ENCODE data around the gene HGD. TPM values are rescaled to one million over a fixed set of nuclear protein-coding genes. Genes with fewer than 3 reads are reported as not detected.
"Not testable (repeated sequence)": the region's sequence is repeated elsewhere in the genome, so short reads cannot be mapped to it uniquely, and the experiment has no call there.

Gene HGD
- polyA plus RNA-seq, 4 donors = 14.4 to 71.8 (median 43.7) TPM

GRCh38 chr3:120640231-120640630 is 41.8 kb downstream of the HGD start:
- Histone ChIP-seq H3K36me3 (ENCODE audit: control insufficient read depth in 3 of 3, insufficient read depth in 2 of 3, low read depth in 1 of 3, low read length in 3 of 3) (peaks cover 0 to 9% (median 0%) of the 10 kb centered on the region in 3 donors), H3K4me1 (ENCODE audit: control insufficient read depth in 3 of 3, insufficient read depth in 2 of 3, low read depth in 1 of 3, low read length in 2 of 3) (peaks cover 0 to 2% (median 0%) of the 10 kb centered on the region in 3 donors), H3K9me3 (ENCODE audit: control insufficient read depth in 2 of 2, insufficient read depth in 1 of 2, low read depth in 1 of 2, low read length in 1 of 2) (no peaks in the 10 kb centered on the region), H3K27me3 (ENCODE audit: control insufficient read depth in 3 of 3, insufficient read depth in 3 of 3, low read length in 3 of 3) (no peaks in the 10 kb centered on the region), H3K4me3 (ENCODE audit: low read depth in 1 of 3, low read length in 3 of 3) (no peak overlapping the region), H3K27ac (ENCODE audit: low read depth in 1 of 3, low read length in 2 of 3) (no peak overlapping the region)
- FAIRE-seq (no peak), DNase-seq (no peak)
- 96 to 100% (median 96%) methylated on average over 1 of the region's 1 CpG for WGBS, 3 donors

- not testable (repeated sequence) for H3K9me3 ChIP-seq (ENCODE audit: control insufficient read depth in 2 of 2, insufficient read depth in 1 of 2, low read depth in 1 of 2, low read length in 1 of 2); H3K4me1 ChIP-seq (ENCODE audit: control insufficient read depth in 3 of 3, insufficient read depth in 2 of 3, low read depth in 1 of 3, low read length in 2 of 3); DNase-seq; H3K4me3 ChIP-seq (ENCODE audit: low read depth in 1 of 3, low read length in 3 of 3); H3K36me3 ChIP-seq (ENCODE audit: control insufficient read depth in 3 of 3, insufficient read depth in 2 of 3, low read depth in 1 of 3, low read length in 3 of 3); H3K27ac ChIP-seq (ENCODE audit: low read depth in 1 of 3, low read length in 2 of 3); H3K27me3 ChIP-seq (ENCODE audit: control insufficient read depth in 3 of 3, insufficient read depth in 3 of 3, low read length in 3 of 3); FAIRE-seq
- WGBS, 3 donors = 90 to 98% (median 94%) methylated on average over 4 of the region's 4 CpGs
Observed at GRCh38 chr3:120638820-120639219, 43.2 kb downstream of the HGD start.

GRCh38 chr3:120637851-120638559 is 44.0 kb downstream of the HGD start:
- no peaks in the 10 kb centered on the region for H3K27me3 ChIP-seq (ENCODE audit: control insufficient read depth in 3 of 3, insufficient read depth in 3 of 3, low read length in 3 of 3)
- DNase-seq (no peak), FAIRE-seq (no peak)
- no peak overlapping the region for H3K27ac ChIP-seq (ENCODE audit: low read depth in 1 of 3, low read length in 2 of 3)
- H3K4me1 ChIP-seq (ENCODE audit: control insufficient read depth in 3 of 3, insufficient read depth in 2 of 3, low read depth in 1 of 3, low read length in 2 of 3) = peaks cover 0 to 3% (median 2%) of the 10 kb centered on the region in 3 donors
- peaks cover 0 to 4% (median 0%) of the 10 kb centered on the region in 3 donors for H3K36me3 ChIP-seq (ENCODE audit: control insufficient read depth in 3 of 3, insufficient read depth in 2 of 3, low read depth in 1 of 3, low read length in 3 of 3)
- H3K4me3 ChIP-seq (ENCODE audit: low read depth in 1 of 3, low read length in 3 of 3) = no peak overlapping the region
- H3K9me3 ChIP-seq (ENCODE audit: control insufficient read depth in 2 of 2, insufficient read depth in 1 of 2, low read depth in 1 of 2, low read length in 1 of 2) = no peaks in the 10 kb centered on the region
- 80 to 85% (median 81%) methylated on average over 6 of the region's 6 CpGs for WGBS, 3 donors

GRCh38 chr3:120636795-120637401 is 45.1 kb downstream of the HGD start:
- peaks cover 0 to 4% (median 0%) of the 10 kb centered on the region in 3 donors for H3K36me3 ChIP-seq (ENCODE audit: control insufficient read depth in 3 of 3, insufficient read depth in 2 of 3, low read depth in 1 of 3, low read length in 3 of 3)
- no peaks in the 10 kb centered on the region for H3K27me3 ChIP-seq (ENCODE audit: control insufficient read depth in 3 of 3, insufficient read depth in 3 of 3, low read length in 3 of 3)
- H3K4me1 ChIP-seq (ENCODE audit: control insufficient read depth in 3 of 3, insufficient read depth in 2 of 3, low read depth in 1 of 3, low read length in 2 of 3) = peaks cover 0 to 3% (median 2%) of the 10 kb centered on the region in 3 donors
- no peak for FAIRE-seq
- H3K4me3 ChIP-seq (ENCODE audit: low read depth in 1 of 3, low read length in 3 of 3) = no peak overlapping the region
- no peak overlapping the region for H3K27ac ChIP-seq (ENCODE audit: low read depth in 1 of 3, low read length in 2 of 3)
- H3K9me3 ChIP-seq (ENCODE audit: control insufficient read depth in 2 of 2, insufficient read depth in 1 of 2, low read depth in 1 of 2, low read length in 1 of 2) = no peaks in the 10 kb centered on the region
- DNase-seq = peak; percentile 65 to 84
- WGBS, 3 donors = 28 to 41% (median 35%) methylated on average over 2 of the region's 2 CpGs

- no peak overlapping the region for H3K4me3 ChIP-seq (ENCODE audit: low read depth in 1 of 3, low read length in 3 of 3)
- peaks cover 0 to 3% (median 2%) of the 10 kb centered on the region in 3 donors for H3K4me1 ChIP-seq (ENCODE audit: control insufficient read depth in 3 of 3, insufficient read depth in 2 of 3, low read depth in 1 of 3, low read length in 2 of 3)
- peak; percentile 24 to 39 for DNase-seq
- no peaks in the 10 kb centered on the region for H3K27me3 ChIP-seq (ENCODE audit: control insufficient read depth in 3 of 3, insufficient read depth in 3 of 3, low read length in 3 of 3)
- no peak overlapping the region for H3K27ac ChIP-seq (ENCODE audit: low read depth in 1 of 3, low read length in 2 of 3)
- 0 to 6% (median 5%) methylated on average over 1 of the region's 1 CpG for WGBS, 3 donors
- H3K36me3 ChIP-seq (ENCODE audit: control insufficient read depth in 3 of 3, insufficient read depth in 2 of 3, low read depth in 1 of 3, low read length in 3 of 3) = no peaks in the 10 kb centered on the region
- FAIRE-seq = no peak
- H3K9me3 ChIP-seq (ENCODE audit: control insufficient read depth in 2 of 2, insufficient read depth in 1 of 2, low read depth in 1 of 2, low read length in 1 of 2) = peaks cover 0 to 2% of the 10 kb centered on the region in 2 donors
Observed at GRCh38 chr3:120634539-120634938, 47.5 kb downstream of the HGD start.

- Histone ChIP-seq H3K4me1 (ENCODE audit: control insufficient read depth in 3 of 3, insufficient read depth in 2 of 3, low read depth in 1 of 3, low read length in 2 of 3) (no peaks in the 10 kb centered on the region), H3K4me3 (ENCODE audit: low read depth in 1 of 3, low read length in 3 of 3) (no peak overlapping the region), H3K27me3 (ENCODE audit: control insufficient read depth in 3 of 3, insufficient read depth in 3 of 3, low read length in 3 of 3) (no peaks in the 10 kb centered on the region), H3K9me3 (ENCODE audit: control insufficient read depth in 2 of 2, insufficient read depth in 1 of 2, low read depth in 1 of 2, low read length in 1 of 2) (peaks cover 2 to 27% of the 10 kb centered on the region in 2 donors), H3K36me3 (ENCODE audit: control insufficient read depth in 3 of 3, insufficient read depth in 2 of 3, low read depth in 1 of 3, low read length in 3 of 3) (peaks cover 0 to 2% (median 0%) of the 10 kb centered on the region in 3 donors), H3K27ac (ENCODE audit: low read depth in 1 of 3, low read length in 2 of 3) (no peak overlapping the region)
- DNase-seq (no peak), FAIRE-seq (no peak)
Observed at GRCh38 chr3:120625159-120625586, 56.9 kb downstream of the HGD start.

- H3K36me3 ChIP-seq (ENCODE audit: control insufficient read depth in 3 of 3, insufficient read depth in 2 of 3, low read depth in 1 of 3, low read length in 3 of 3) = peaks cover 0 to 2% (median 0%) of the 10 kb centered on the region in 3 donors
- H3K4me1 ChIP-seq (ENCODE audit: control insufficient read depth in 3 of 3, insufficient read depth in 2 of 3, low read depth in 1 of 3, low read length in 2 of 3) = no peaks in the 10 kb centered on the region
- no peaks in the 10 kb centered on the region for H3K27me3 ChIP-seq (ENCODE audit: control insufficient read depth in 3 of 3, insufficient read depth in 3 of 3, low read length in 3 of 3)
- DNase-seq (no peak), FAIRE-seq (no peak)
- peaks cover 2 to 27% of the 10 kb centered on the region in 2 donors for H3K9me3 ChIP-seq (ENCODE audit: control insufficient read depth in 2 of 2, insufficient read depth in 1 of 2, low read depth in 1 of 2, low read length in 1 of 2)
- no peak overlapping the region for H3K27ac ChIP-seq (ENCODE audit: low read depth in 1 of 3, low read length in 2 of 3)
- no peak overlapping the region for H3K4me3 ChIP-seq (ENCODE audit: low read depth in 1 of 3, low read length in 3 of 3)
Observed at GRCh38 chr3:120623727-120624093, 58.3 kb downstream of the HGD start.

- Histone ChIP-seq H3K9me3 (ENCODE audit: control insufficient read depth in 2 of 2, insufficient read depth in 1 of 2, low read depth in 1 of 2, low read length in 1 of 2) (peaks cover 2 to 27% of the 10 kb centered on the region in 2 donors), H3K27me3 (ENCODE audit: control insufficient read depth in 3 of 3, insufficient read depth in 3 of 3, low read length in 3 of 3) (no peaks in the 10 kb centered on the region), H3K36me3 (ENCODE audit: control insufficient read depth in 3 of 3, insufficient read depth in 2 of 3, low read depth in 1 of 3, low read length in 3 of 3) (no peaks in the 10 kb centered on the region), H3K27ac (ENCODE audit: low read depth in 1 of 3, low read length in 2 of 3) (no peak overlapping the region), H3K4me3 (ENCODE audit: low read depth in 1 of 3, low read length in 3 of 3) (no peak overlapping the region), H3K4me1 (ENCODE audit: control insufficient read depth in 3 of 3, insufficient read depth in 2 of 3, low read depth in 1 of 3, low read length in 2 of 3) (no peaks in the 10 kb centered on the region)
- DNase-seq (no peak), FAIRE-seq (no peak)
- 86 to 88% (median 86%) methylated on average over 12 of the region's 12 CpGs for WGBS, 3 donors
Observed at GRCh38 chr3:120622870-120623726, 58.9 kb downstream of the HGD start.

Measured in small intestine (tissue), 7 donors.